Measurements from ENCODE around the gene DMXL2.

DMXL2 gene

GRCh38 chr15:51516291-51516690, 106.3 kb downstream of the DMXL2 start:
- Mint-ChIP-seq H3K27me3 (ENCODE audit: low read depth) (no peaks in the 10 kb centered on the region), H3K4me1 (ENCODE audit: low read depth) (peaks cover 2% of the 10 kb centered on the region), H3K36me3 (ENCODE audit: low read depth) (peaks cover 3% of the 10 kb centered on the region), H3K27ac (no peak overlapping the region), H3K9me3 (no peaks in the 10 kb centered on the region), H3K4me3 (no peak overlapping the region)
- no peak for DNase-seq (ENCODE audit: low spot score)

DNA sequence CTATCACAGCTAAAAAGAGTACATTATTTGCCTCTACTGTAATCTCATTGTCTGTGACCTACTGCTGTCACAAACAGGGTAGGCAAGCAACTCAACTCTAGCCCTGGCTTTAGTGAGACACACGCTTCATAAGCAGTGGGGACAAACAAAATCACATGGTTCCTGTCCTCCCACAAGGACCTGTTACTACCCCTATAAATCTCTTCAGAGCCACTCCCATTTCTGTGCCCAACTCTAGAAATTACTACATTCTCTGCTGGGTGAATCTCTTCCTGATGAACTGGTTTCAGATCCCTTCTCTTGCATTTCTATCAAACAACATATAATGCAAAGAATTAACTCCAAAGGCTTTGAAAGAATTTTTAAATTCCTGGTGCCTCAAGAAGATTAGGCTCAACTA, 117.3 kb downstream of the DMXL2 start:
- Mint-ChIP-seq H3K27me3 (ENCODE audit: low read depth) (no peaks in the 10 kb centered on the region), H3K27ac (no peak overlapping the region), H3K9me3 (no peaks in the 10 kb centered on the region), H3K4me3 (no peak overlapping the region), H3K4me1 (ENCODE audit: low read depth) (no peaks in the 10 kb centered on the region), H3K36me3 (ENCODE audit: low read depth) (no peaks in the 10 kb centered on the region)
- DNase-seq (ENCODE audit: low spot score), result no peak

- Mint-ChIP-seq H3K36me3 (ENCODE audit: low read depth) (no peaks in the 10 kb centered on the region), H3K9me3 (no peaks in the 10 kb centered on the region), H3K4me3 (no peak overlapping the region), H3K4me1 (ENCODE audit: low read depth) (no peaks in the 10 kb centered on the region), H3K27ac (no peak overlapping the region), H3K27me3 (ENCODE audit: low read depth) (no peaks in the 10 kb centered on the region)
- DNase-seq (ENCODE audit: low spot score), result no peak
Observed at GRCh38 chr15:51503003-51503402, 119.6 kb downstream of the DMXL2 start.

DNA sequence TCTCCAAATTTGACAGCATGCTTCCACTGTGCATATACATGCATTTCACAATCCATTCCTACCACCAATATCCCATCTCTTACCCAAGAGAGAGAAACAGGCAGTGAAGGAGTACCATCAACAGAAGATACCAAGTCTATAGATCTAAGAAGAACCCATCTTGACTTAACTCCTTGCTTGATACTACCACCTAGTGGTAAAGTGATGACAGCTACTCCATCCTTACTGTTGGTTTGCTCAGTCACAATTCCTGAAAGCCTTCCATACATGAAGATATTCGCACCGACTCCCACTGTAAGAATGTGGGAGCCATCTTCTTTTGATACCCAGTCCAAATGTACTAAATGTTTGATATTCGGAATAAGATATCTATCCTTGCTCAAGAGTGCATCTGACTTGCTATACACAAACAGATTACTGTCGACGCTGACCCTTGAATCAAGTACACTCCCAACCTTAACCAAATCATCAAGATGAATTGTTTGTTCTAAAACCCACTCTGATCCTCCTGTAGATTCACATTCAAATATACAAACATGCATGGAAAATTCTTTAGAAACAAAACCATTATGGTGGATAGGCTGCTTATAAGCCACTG, 123.1 kb downstream of the DMXL2 start:
- peaks cover 3% of the 10 kb centered on the region for H3K4me1 Mint-ChIP-seq (ENCODE audit: low read depth)
- no peak for DNase-seq (ENCODE audit: low spot score)
- H3K36me3 Mint-ChIP-seq (ENCODE audit: low read depth), result no peaks in the 10 kb centered on the region
- H3K4me3 Mint-ChIP-seq, result no peak overlapping the region
- no peaks in the 10 kb centered on the region for H3K9me3 Mint-ChIP-seq
- H3K27ac Mint-ChIP-seq, result no peak overlapping the region
- no peaks in the 10 kb centered on the region for H3K27me3 Mint-ChIP-seq (ENCODE audit: low read depth)

DNA sequence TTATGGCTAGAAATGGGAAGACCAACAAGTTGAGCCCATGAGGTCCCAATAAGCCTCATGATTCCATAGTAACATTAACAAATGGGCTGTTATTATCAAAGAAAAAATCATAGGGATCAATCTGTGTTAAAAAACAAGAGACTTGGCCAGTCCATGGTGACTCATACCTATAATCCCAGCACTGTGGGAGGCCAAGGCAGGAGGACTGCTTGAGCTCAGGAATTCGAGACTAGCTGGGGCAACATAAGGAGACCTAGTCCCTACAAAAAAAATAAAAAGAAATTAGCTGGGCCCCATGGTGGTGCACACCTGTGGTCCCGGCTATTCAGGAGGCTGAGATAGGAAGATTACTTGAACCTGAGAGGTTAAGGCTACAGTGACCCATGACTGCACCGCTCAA, 124.8 kb downstream of the DMXL2 start:
- H3K4me1 Mint-ChIP-seq (ENCODE audit: low read depth), result peaks cover 3% of the 10 kb centered on the region
- DNase-seq (ENCODE audit: low spot score), result no peak
- H3K36me3 Mint-ChIP-seq (ENCODE audit: low read depth), result no peaks in the 10 kb centered on the region
- H3K27ac Mint-ChIP-seq, result no peak overlapping the region
- no peaks in the 10 kb centered on the region for H3K9me3 Mint-ChIP-seq
- no peak overlapping the region for H3K4me3 Mint-ChIP-seq
- no peaks in the 10 kb centered on the region for H3K27me3 Mint-ChIP-seq (ENCODE audit: low read depth)

DNA sequence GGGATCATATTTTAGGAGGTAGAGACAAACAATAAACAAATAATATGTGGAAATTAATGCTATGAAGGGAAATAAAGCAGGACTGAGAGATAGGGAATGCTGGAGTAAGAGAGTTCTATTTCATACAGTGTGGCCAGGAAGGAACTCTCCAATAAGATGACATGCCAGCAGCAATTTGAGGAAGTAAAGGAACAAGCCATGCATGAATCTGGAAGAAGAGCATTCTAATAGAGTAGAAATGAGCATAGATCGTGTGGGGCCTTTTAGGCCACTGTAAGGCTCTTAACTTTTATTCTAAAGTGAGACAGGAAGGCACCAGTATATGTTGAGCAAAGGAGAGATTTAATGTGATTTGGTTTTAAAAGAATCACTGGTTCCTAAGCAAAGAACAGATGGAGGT, 126.3 kb downstream of the DMXL2 start:
- Mint-ChIP-seq H3K27ac (no peak overlapping the region), H3K36me3 (ENCODE audit: low read depth) (no peaks in the 10 kb centered on the region), H3K4me3 (no peak overlapping the region), H3K9me3 (no peaks in the 10 kb centered on the region), H3K4me1 (ENCODE audit: low read depth) (peaks cover 3% of the 10 kb centered on the region), H3K27me3 (ENCODE audit: low read depth) (peaks cover 2% of the 10 kb centered on the region)
- DNase-seq (ENCODE audit: low spot score), result no peak

- Mint-ChIP-seq H3K27me3 (ENCODE audit: low read depth) (peaks cover 2% of the 10 kb centered on the region), H3K9me3 (no peaks in the 10 kb centered on the region), H3K27ac (no peak overlapping the region), H3K4me1 (ENCODE audit: low read depth) (peaks cover 3% of the 10 kb centered on the region), H3K4me3 (no peak overlapping the region), H3K36me3 (ENCODE audit: low read depth) (no peaks in the 10 kb centered on the region)
- no peak for DNase-seq (ENCODE audit: low spot score)
Observed at GRCh38 chr15:51494411-51495314, 127.9 kb downstream of the DMXL2 start.

DNA sequence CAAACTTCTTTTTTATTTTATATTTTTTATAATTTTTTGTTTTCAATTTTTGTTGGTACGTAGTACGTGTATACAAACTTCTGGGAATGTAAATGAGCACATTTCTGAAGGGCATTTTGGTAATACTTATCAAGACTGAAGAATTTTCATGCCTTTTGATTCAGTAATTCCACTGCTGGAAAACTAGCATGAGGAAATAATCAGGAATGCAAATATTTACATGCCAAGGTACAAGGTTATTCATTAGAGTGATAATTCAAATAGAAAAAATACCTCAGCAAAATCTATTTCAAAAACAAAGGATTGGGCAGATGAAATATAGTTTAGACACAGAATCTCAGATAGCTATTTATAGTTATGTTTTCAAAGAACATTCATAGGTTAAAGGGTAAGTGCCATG, 128.7 kb downstream of the DMXL2 start:
- Mint-ChIP-seq H3K4me3 (no peak overlapping the region), H3K9me3 (no peaks in the 10 kb centered on the region), H3K4me1 (ENCODE audit: low read depth) (peaks cover 3% of the 10 kb centered on the region), H3K27ac (no peak overlapping the region), H3K27me3 (ENCODE audit: low read depth) (peaks cover 2% of the 10 kb centered on the region), H3K36me3 (ENCODE audit: low read depth) (no peaks in the 10 kb centered on the region)
- DNase-seq (ENCODE audit: low spot score), result no peak

- Mint-ChIP-seq H3K9me3 (no peaks in the 10 kb centered on the region), H3K4me1 (ENCODE audit: low read depth) (peaks cover 3% of the 10 kb centered on the region), H3K4me3 (no peak overlapping the region), H3K36me3 (ENCODE audit: low read depth) (peaks cover 3% of the 10 kb centered on the region), H3K27me3 (ENCODE audit: low read depth) (peaks cover 2% of the 10 kb centered on the region), H3K27ac (no peak overlapping the region)
- no peak for DNase-seq (ENCODE audit: low spot score)
Observed at GRCh38 chr15:51492528-51492927, 130.0 kb downstream of the DMXL2 start.

DNA sequence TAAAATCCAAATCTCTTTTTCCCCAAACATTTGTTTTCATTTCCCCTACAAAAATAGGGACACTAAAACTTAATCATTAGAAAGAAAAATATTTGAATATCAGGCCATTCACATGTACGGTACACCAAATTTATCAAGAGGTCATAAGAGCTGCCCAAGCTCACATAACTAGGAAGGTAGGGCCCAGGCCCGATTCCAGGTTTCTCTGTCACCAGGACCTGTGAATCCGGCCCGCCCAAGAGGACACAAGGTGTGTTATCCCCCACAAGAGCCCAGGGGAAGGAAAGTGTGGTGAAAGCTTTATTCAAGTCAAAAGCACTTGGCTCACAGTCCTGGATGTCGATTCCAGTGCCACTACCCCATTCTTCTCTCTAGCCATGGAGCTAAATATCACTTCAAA, 130.6 kb downstream of the DMXL2 start:
- H3K36me3 Mint-ChIP-seq (ENCODE audit: low read depth), result peaks cover 3% of the 10 kb centered on the region
- H3K4me1 Mint-ChIP-seq (ENCODE audit: low read depth), result peaks cover 3% of the 10 kb centered on the region
- peaks cover 2% of the 10 kb centered on the region for H3K27me3 Mint-ChIP-seq (ENCODE audit: low read depth)
- H3K27ac Mint-ChIP-seq, result no peak overlapping the region
- no peaks in the 10 kb centered on the region for H3K9me3 Mint-ChIP-seq
- no peak overlapping the region for H3K4me3 Mint-ChIP-seq
- DNase-seq (ENCODE audit: low spot score), result no peak

DNA sequence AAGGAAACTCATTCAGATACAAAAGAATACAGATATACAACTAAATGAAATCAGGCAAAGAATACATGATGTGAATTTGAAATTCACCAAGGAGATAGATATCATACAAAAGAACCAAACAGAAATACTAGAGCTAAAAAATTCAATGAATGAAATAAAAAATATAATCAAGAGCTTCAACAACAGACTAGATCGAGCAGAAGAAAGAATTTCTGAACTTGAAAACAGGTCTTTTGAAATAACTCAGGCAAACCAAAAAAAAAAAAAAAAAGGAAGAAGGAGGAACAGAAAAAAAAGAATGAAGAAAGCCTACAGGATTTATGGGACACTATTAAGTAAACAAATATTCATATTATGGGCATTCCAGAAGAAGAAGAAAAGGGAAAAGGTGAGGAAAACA, 137.8 kb downstream of the DMXL2 start:
- no peaks in the 10 kb centered on the region for H3K27me3 Mint-ChIP-seq (ENCODE audit: low read depth)
- no peaks in the 10 kb centered on the region for H3K4me1 Mint-ChIP-seq (ENCODE audit: low read depth)
- H3K27ac Mint-ChIP-seq, result no peak overlapping the region
- H3K9me3 Mint-ChIP-seq, result peaks cover 19% of the 10 kb centered on the region
- H3K4me3 Mint-ChIP-seq, result no peak overlapping the region
- DNase-seq (ENCODE audit: low spot score), result no peak
- peaks cover 16% of the 10 kb centered on the region for H3K36me3 Mint-ChIP-seq (ENCODE audit: low read depth)

DNA sequence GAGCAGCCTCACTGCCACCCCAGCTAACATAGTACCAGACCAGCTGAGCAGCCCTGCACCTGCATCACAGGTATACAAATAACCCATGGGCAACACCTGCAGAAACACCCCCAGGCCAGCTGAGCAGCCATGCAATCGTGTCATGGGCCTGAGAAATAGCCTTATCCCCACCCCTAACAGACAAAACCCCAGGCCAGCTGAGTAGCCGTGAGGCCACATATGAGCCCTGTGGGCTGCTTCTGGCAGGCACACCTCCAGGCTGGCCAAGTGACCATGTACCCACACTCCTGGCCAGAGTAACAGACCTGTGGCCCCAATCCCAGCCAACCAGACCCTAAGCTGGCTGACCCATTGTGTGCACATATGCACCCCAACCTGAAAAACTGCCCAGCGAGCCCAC, 138.6 kb downstream of the DMXL2 start:
- H3K27ac Mint-ChIP-seq, result no peak overlapping the region
- H3K36me3 Mint-ChIP-seq (ENCODE audit: low read depth), result peaks cover 16% of the 10 kb centered on the region
- no peaks in the 10 kb centered on the region for H3K27me3 Mint-ChIP-seq (ENCODE audit: low read depth)
- H3K4me1 Mint-ChIP-seq (ENCODE audit: low read depth), result no peaks in the 10 kb centered on the region
- no peak for DNase-seq (ENCODE audit: low spot score)
- H3K9me3 Mint-ChIP-seq, result peaks cover 19% of the 10 kb centered on the region
- H3K4me3 Mint-ChIP-seq, result no peak overlapping the region

GRCh38 chr15:51483520-51483919, 139.1 kb downstream of the DMXL2 start:
- Mint-ChIP-seq H3K4me1 (ENCODE audit: low read depth) (no peaks in the 10 kb centered on the region), H3K27ac (no peak overlapping the region)

GRCh38 chr15:51475736-51476135, 146.8 kb downstream of the DMXL2 start:
- no peaks in the 10 kb centered on the region for H3K36me3 Mint-ChIP-seq (ENCODE audit: low read depth)
- no peak for DNase-seq (ENCODE audit: low spot score)
- H3K4me1 Mint-ChIP-seq (ENCODE audit: low read depth), result no peaks in the 10 kb centered on the region
- no peak overlapping the region for H3K4me3 Mint-ChIP-seq
- H3K27ac Mint-ChIP-seq, result no peak overlapping the region
- H3K9me3 Mint-ChIP-seq, result no peaks in the 10 kb centered on the region
- H3K27me3 Mint-ChIP-seq (ENCODE audit: low read depth), result no peaks in the 10 kb centered on the region

More at GRCh38 chr15:51483520-51483919, 139.1 kb downstream of the DMXL2 start:
- Mint-ChIP-seq H3K36me3 (ENCODE audit: low read depth) (peaks cover 16% of the 10 kb centered on the region), H3K27me3 (ENCODE audit: low read depth) (no peaks in the 10 kb centered on the region), H3K9me3 (peaks cover 19% of the 10 kb centered on the region), H3K4me3 (no peak overlapping the region)
- no peak for DNase-seq (ENCODE audit: low spot score)
